HCEC 1CT (cell line): ENCODE results near the gene PLK2.

Experiments used
- DNase-seq: peaks from one replicate; pipeline ENCODE4 v3.0.0-alpha.2; 2017

Gene PLK2

DNA sequence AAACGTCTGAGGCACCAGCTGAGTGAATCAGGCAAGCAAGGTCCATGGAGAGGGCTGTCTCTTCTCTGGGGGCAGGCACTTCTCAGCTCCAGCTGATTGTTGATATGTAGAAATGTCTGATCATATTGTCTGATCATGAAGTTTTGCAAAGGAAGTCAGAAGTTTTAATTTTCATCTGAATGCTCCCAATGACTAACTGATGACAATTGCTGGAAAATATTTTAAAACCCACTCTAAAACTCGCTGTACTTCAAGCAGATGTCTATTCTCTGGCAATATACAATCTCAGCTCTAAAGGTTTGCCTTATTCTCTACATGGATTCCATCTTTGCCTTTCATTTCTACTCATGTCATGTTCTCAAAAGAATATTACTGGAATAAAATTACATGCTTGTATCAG lies 12.7 kb downstream of the PLK2 start:
- DNase-seq: peak; percentile 60

DNA sequence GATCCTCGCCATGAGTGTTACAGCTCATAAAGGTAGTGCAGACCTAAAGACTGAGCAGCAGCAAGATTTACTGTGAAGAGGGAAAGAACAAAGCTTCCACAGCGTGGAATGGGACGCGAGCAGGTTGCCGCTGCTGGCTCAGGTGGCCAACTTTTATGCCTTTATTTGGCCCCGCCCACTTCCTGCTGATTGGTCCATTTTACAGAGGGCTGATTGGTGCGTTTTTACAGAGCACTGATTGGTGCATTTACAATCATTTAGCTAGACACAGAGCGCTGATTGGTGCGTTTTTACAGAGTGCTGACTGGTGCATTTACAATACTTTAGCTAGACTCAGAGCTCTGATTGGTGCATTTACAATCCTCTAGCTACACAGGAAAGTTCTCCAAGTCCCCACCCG lies 13.9 kb downstream of the PLK2 start:
- DNase-seq: no peak

- no peak for DNase-seq
Measured at GRCh38 chr5:58444805-58445204, 15.1 kb downstream of the PLK2 start.

DNA sequence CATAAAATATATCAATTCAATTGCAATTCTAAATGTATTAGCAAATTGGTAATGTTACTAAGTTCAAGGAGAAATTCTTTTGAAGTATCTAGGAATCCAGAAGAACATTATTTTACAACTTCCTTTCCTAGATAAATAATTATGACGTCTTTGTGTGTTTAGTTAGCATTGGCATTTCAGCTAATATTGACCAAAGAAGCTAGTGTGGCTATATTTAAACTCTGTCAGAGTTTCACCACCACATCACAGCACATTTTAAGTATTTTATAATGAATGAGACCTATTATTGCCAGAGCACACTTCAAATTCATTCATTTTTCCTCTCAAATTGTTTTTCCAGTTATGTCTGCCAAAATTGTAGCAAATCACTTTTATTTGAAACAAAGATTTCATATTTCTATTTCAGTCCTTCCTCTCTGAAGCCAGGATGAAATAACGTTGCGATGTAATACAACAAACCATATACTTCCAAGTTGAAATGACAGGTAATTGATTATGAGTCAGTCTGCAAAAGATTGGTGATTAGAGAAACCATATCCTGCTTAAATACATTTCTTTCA lies 18.9 kb downstream of the PLK2 start:
- DNase-seq: no peak

GRCh38 chr5:58439094-58439644 lies 20.7 kb downstream of the PLK2 start:
- DNase-seq: no peak

GRCh38 chr5:58437661-58438060 lies 22.2 kb downstream of the PLK2 start:
- no peak for DNase-seq

DNA sequence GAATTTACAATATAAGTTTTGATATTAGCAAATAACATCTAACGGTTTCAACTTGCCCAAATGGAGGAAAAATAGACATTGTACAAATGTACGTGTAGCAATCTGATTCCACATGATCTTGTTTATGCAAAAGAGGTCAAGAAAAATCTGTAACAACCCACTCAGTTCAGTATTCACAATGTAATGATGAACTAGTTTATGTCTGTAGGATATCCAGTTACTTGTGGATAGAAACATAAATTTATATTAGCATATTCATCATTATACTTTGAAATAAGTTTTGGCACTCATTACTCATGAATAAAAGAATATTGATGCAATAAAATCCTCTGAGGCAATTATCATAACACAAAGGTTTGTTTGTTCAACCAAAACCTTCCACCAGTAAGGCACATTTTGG lies 28.1 kb downstream of the PLK2 start:
- no peak for DNase-seq

- DNase-seq: no peak
Measured at GRCh38 chr5:58412932-58413331, 47.0 kb downstream of the PLK2 start.

- no peak for DNase-seq
Measured at GRCh38 chr5:58412081-58412480, 47.8 kb downstream of the PLK2 start.

GRCh38 chr5:58411372-58411771 lies 48.5 kb downstream of the PLK2 start:
- DNase-seq: no peak

DNA sequence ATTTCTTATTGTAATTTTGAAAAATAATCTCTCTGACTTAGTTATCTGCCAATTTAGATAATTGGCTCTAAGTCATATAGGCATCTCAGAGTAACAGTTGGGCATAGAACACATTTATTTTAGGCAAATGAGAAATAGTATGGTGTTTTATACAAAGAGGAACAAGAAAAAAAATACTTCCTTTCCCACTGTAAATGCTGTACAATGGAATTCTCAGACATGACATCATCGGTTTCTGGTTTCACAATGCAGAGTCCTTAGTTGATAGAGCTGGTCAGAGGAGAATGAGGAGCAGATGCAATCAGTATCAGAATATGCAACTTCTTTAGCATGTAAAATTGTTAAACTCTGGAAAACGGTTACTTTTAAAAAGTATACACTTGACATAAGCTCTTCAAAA lies 49.4 kb downstream of the PLK2 start:
- DNase-seq: peak; percentile 78

DNA sequence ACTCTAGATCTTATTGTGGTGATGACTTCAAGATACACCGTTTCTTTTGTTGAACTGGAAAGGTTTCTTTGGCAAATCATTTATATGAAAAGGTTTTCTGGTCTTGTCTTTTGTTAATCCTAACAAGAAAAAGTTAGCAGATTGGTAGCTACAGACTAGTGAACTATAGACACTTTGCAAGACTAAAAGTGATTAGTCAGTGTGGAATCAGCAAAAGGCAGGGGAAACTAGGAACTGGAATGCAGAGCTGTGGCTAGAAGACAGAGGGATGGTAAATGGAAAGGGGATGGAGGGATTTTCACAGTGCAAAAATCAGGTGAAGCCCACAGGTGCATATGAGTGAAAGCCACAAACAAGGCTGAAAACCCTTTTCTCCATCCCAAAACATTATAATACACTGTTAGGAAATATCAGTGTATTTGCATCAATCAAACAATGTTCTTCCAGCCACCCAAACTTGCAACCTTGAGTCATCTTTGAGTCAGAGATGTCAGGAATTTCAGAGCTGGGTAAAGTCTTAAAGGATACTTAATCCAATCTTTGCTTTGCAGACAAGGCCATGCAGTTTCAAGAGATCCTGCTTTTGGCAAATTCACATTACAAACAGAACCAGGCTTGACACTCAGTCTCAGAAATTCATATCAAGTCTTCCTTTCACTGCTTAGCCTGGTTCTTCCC lies 52.7 kb downstream of the PLK2 start:
- peak; percentile 83 for DNase-seq

DNA sequence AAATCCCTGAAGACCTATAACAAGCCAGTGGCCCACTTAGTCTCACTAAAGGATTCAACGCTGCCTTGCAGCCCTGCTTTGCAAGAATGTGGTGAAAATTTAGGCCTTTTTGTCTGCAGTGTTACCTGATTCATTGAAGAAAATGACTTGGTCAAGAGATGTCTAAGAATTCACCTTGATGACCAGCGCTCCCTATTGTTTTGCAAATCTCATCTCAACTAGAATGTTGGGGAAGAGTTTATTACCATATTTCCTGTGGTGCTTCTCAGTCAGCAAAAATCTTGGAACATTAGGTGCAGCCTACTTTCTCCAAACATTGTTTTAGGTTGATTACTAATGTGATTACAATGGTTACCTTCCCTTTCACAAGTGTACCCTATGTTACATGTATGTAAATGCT lies 53.5 kb downstream of the PLK2 start:
- DNase-seq: no peak

DNA sequence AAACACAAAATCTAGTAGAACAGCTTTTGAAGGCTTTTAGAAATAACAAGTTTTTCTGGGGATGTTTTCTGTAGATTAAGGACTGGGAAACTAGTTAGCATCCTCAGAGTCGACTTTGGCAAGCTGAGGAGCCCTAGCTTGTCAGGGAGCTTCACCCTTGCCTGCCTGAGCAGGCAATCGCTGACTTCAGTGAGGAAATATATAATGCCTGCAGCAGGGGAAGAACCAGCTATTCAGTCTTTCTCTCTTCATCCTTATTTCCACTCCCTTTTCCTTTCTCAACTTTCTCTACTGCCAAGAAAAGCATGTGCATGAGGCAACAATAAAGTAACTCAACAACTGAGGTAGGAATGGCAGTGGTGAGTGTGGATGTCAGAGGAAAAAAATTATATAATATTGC lies 54.7 kb downstream of the PLK2 start:
- DNase-seq: no peak

DNA sequence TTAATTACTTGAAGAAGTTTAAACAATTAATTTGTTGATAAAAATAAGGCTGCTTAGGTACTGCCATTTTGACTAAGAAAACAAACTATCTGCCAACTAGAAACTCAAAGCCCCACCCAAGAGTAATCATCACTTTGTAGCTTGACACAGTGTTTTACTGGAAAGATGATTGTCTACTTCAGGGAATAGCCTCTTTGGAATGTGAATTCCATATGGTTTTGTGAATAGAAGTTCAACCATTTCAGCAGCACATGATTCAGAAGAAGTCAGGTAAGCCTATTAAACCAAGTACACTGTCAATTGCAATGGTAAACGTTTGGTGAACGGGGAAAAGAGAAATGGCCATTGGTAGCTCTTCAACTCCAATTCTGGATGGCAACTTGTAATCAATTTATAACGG lies 55.2 kb downstream of the PLK2 start:
- DNase-seq: no peak
